H9 (cell line): ENCODE measurements around the gene EZH1. TPM values are rescaled to one million over a fixed set of nuclear protein-coding genes. Genes with fewer than 3 reads are reported as not detected.

Experiments used
- DNase-seq: peaks from one replicate; pipeline ENCODE4 v3.0.0-alpha.2; 2017
- H2AFZ ChIP-seq: one replicate; pipeline ENCODE4 v1.6.1; 2013; ENCODE audit warnings: mild to moderate bottlenecking, low read length, control low read depth, moderate library complexity
- H2AK5ac ChIP-seq: 2 replicates; pipeline ENCODE4 v1.6.1; 2013; ENCODE audit warnings: low read length, control low read depth, mixed read lengths; ENCODE audit not compliant: insufficient read length
- H2BK120ac ChIP-seq: one replicate; pipeline ENCODE4 v1.6.1; 2013; ENCODE audit warnings: low read depth, mild to moderate bottlenecking, low read length, control low read depth, inconsistent platforms; ENCODE audit not compliant: poor library complexity, severe bottlenecking
- H2BK12ac ChIP-seq: 2 replicates; pipeline ENCODE4 v1.6.1; 2013; ENCODE audit warnings: low read length, control low read depth, mixed read lengths, low read depth; ENCODE audit not compliant: insufficient read length
- H2BK15ac ChIP-seq: 2 replicates; pipeline ENCODE4 v1.6.1; 2013; ENCODE audit warnings: low read depth, low read length, control low read depth
- H2BK20ac ChIP-seq: one replicate; pipeline ENCODE4 v1.6.1; 2013; ENCODE audit warnings: low read depth, mild to moderate bottlenecking, low read length, control low read depth, inconsistent platforms; ENCODE audit not compliant: poor library complexity, severe bottlenecking
- H2BK5ac ChIP-seq: 2 replicates; pipeline ENCODE4 v1.6.1; 2013; ENCODE audit warnings: low read length, control low read depth, mixed read lengths; ENCODE audit not compliant: insufficient read length
- H3K14ac ChIP-seq: 2 replicates; pipeline ENCODE4 v1.6.1; 2013; ENCODE audit warnings: low read length, control low read depth; ENCODE audit not compliant: insufficient read depth
- H3K18ac ChIP-seq: 2 replicates; pipeline ENCODE4 v1.6.1; 2013; ENCODE audit warnings: low read depth, mild to moderate bottlenecking, mixed read lengths, low read length, control low read depth; ENCODE audit not compliant: insufficient read length
- H3K23ac ChIP-seq: 2 replicates; pipeline ENCODE4 v1.6.1; 2013; ENCODE audit warnings: low read length, control low read depth, mixed read lengths, low read depth; ENCODE audit not compliant: insufficient read length
- H3K23me2 ChIP-seq: 2 replicates; pipeline ENCODE4 v1.6.1; 2013; ENCODE audit warnings: low read depth, mild to moderate bottlenecking, mixed read lengths, low read length, control low read depth; ENCODE audit not compliant: insufficient read length, poor library complexity, severe bottlenecking
- H3K27ac ChIP-seq: 2 replicates; pipeline ENCODE4 v1.5.1; 2013; ENCODE audit warnings: low read length, control low read depth, mixed read lengths, low read depth; ENCODE audit not compliant: insufficient read length
- H3K27me3 ChIP-seq: 2 replicates; pipeline ENCODE4 v1.6.1; 2013; ENCODE audit warnings: low read length, control low read depth, inconsistent platforms; ENCODE audit not compliant: insufficient read depth
- H3K4ac ChIP-seq: 2 replicates; pipeline ENCODE4 v1.6.1; 2013; ENCODE audit warnings: low read depth, mild to moderate bottlenecking, control low read depth, inconsistent platforms, low read length, moderate library complexity
- H3K4me1 ChIP-seq: 2 replicates; pipeline ENCODE4 v1.6.1; 2013; ENCODE audit warnings: low read length, control low read depth, inconsistent platforms; ENCODE audit not compliant: insufficient read depth
- H3K4me2 ChIP-seq: 2 replicates; pipeline ENCODE4 v1.6.1; 2013; ENCODE audit warnings: low read length, control low read depth, mixed read lengths; ENCODE audit not compliant: insufficient read length, insufficient read depth
- H3K56ac ChIP-seq: 2 replicates; pipeline ENCODE4 v1.6.1; 2013; ENCODE audit warnings: low read depth, mild to moderate bottlenecking, mixed read lengths, low read length, control low read depth; ENCODE audit not compliant: insufficient read length
- H3K79me1 ChIP-seq: 2 replicates; pipeline ENCODE4 v1.6.1; 2013; ENCODE audit warnings: low read depth, mild to moderate bottlenecking, moderate library complexity, low read length, control low read depth, inconsistent platforms; ENCODE audit not compliant: insufficient read depth, poor library complexity, severe bottlenecking
- H3K79me2 ChIP-seq: 2 replicates; pipeline ENCODE4 v1.6.1; 2013; ENCODE audit warnings: low read length, control low read depth, inconsistent platforms; ENCODE audit not compliant: insufficient read depth
- H3K9ac ChIP-seq: 2 replicates; pipeline ENCODE4 v1.6.1; 2013; ENCODE audit warnings: low read length, control low read depth, mixed read lengths; ENCODE audit not compliant: insufficient read length; ENCODE audit errors: extremely low read depth
- H3K9me3 ChIP-seq: one replicate; pipeline ENCODE4 v1.6.1; 2013; ENCODE audit warnings: low read depth, low read length, inconsistent platforms; ENCODE audit not compliant: control insufficient read depth
- H3T11ph ChIP-seq: one replicate; pipeline ENCODE4 v1.6.1; 2013; ENCODE audit warnings: mild to moderate bottlenecking, low read length, control low read depth, inconsistent platforms
- H4K20me1 ChIP-seq: one replicate; pipeline ENCODE4 v1.6.1; 2013; ENCODE audit not compliant: control insufficient read depth, insufficient read length, insufficient read depth
- H4K5ac ChIP-seq: 2 replicates; pipeline ENCODE4 v1.6.1; 2013; ENCODE audit warnings: low read depth, mild to moderate bottlenecking, mixed read lengths, low read length, control low read depth; ENCODE audit not compliant: insufficient read length
- H4K8ac ChIP-seq: replicated peaks from 2 replicates; pipeline ENCODE4 v1.6.1; 2013; ENCODE audit warnings: low read length, control low read depth, mixed read lengths, low read depth; ENCODE audit not compliant: insufficient read length
- H4K91ac ChIP-seq: 2 replicates; pipeline ENCODE4 v1.6.1; 2013; ENCODE audit warnings: low read depth, mild to moderate bottlenecking, moderate library complexity, mixed read lengths, low read length, control low read depth; ENCODE audit not compliant: insufficient read length
- H3K27ac Mint-ChIP-seq, 3 experiments: 2 replicates in 2 of 3; 3 replicates in 1 of 3; pipeline ENCODE4 v1.8.0; 2020 to 2021; ENCODE audit warnings: mixed read lengths in 3 of 3, mild to moderate bottlenecking in 1 of 3, moderate library complexity in 1 of 3
- H3K27me3 Mint-ChIP-seq: 2 replicates; pipeline ENCODE4 v1.8.0; 2021; ENCODE audit warnings: low read depth, mild to moderate bottlenecking, moderate library complexity, mixed read lengths
- H3K36me3 Mint-ChIP-seq, 3 experiments: 2 replicates in 2 of 3; 3 replicates in 1 of 3; pipeline ENCODE4 v1.8.0; 2020 to 2021; ENCODE audit warnings: low read depth in 3 of 3, mixed read lengths in 3 of 3; ENCODE audit not compliant: insufficient read depth in 1 of 3
- H3K4me1 Mint-ChIP-seq, 2 experiments: 2 replicates each; pipeline ENCODE4 v1.8.0; 2020; ENCODE audit warnings: mixed read lengths in 2 of 2
- H3K4me3 Mint-ChIP-seq, 2 experiments: 2 replicates in 1 of 2; 3 replicates in 1 of 2; pipeline ENCODE4 v1.8.0; 2020 to 2021; ENCODE audit warnings: mild to moderate bottlenecking in 2 of 2, mixed read lengths in 2 of 2, moderate library complexity in 1 of 2
- H3K9me3 Mint-ChIP-seq, 2 experiments: 2 replicates in 1 of 2; 3 replicates in 1 of 2; pipeline ENCODE4 v1.8.0; 2020; ENCODE audit warnings: mild to moderate bottlenecking in 2 of 2, mixed read lengths in 2 of 2, moderate library complexity in 1 of 2
- WGBS: extraction: QIAGEN DNeasy Blood & Tissue Kit; methylation state at CpG from one replicate; pipeline ENCODE4 v1.1.7; 2013; ENCODE audit warnings: missing lambda C conversion rate, low lambda C conversion rate, mixed read lengths; ENCODE audit not compliant: insufficient read length; ENCODE audit errors: extremely low coverage; 5-methylcytosine and 5-hydroxymethylcytosine counted together
- total RNA-seq: library from RNA; stranded (reverse); gene quantifications from 2 replicates; pipeline ENCODE4 v1.2.1, GENCODE V29; 2021
- TF ChIP-seq, protein P1 (sequence below): fragments of 200-600 bp; sonication (generic); conservative IDR thresholded peaks from 3 replicates; pipeline ENCODE4 v1.8.0; 2021; ENCODE audit warnings: antibody characterized with exemption, mild to moderate bottlenecking

The EZH1 gene
- total RNA-seq, 1 experiment from 2014 or later = 17.9 TPM

GRCh38 chr17:42675348-42675964, 69.4 kb downstream of the EZH1 start:
- Histone ChIP-seq H4K20me1 (no peaks in the 10 kb centered on the region), H3K4me1 (peaks cover 3% of the 10 kb centered on the region; the same call in 1 of the 2 replicates), H2BK20ac (no peak overlapping the region), H3K27me3 (no peaks in the 10 kb centered on the region), H3K79me1 (no peaks in the 10 kb centered on the region), H4K8ac (no peak overlapping the region), H3K56ac (no peak overlapping the region), H3K9me3 (no peaks in the 10 kb centered on the region), H2AK5ac (no peak overlapping the region), H2BK120ac (no peak overlapping the region), H2BK12ac (no peak overlapping the region), H2BK15ac (no peak overlapping the region), H3K4me2 (peak overlapping the region; percentile 80), H3K23ac (no peak overlapping the region), H3T11ph (no peak overlapping the region), H3K27ac (no peak overlapping the region), H4K91ac (no peak overlapping the region), H3K18ac (no peak overlapping the region), H3K79me2 (no peaks in the 10 kb centered on the region; the same call in 1 of the 2 replicates), H3K14ac (no peak overlapping the region), H3K4ac (no peak overlapping the region), H2AFZ (no peak overlapping the region), H2BK5ac (no peak overlapping the region), H4K5ac (no peak overlapping the region), H3K23me2 (peaks cover 25% of the 10 kb centered on the region), H3K9ac (no peak overlapping the region)
- no peaks in the 10 kb centered on the region for H3K9me3 Mint-ChIP-seq
- H3K27me3 Mint-ChIP-seq = peaks cover 8% of the 10 kb centered on the region
- peak; percentile 38 for DNase-seq
- TF ChIP-seq, protein P1, sequence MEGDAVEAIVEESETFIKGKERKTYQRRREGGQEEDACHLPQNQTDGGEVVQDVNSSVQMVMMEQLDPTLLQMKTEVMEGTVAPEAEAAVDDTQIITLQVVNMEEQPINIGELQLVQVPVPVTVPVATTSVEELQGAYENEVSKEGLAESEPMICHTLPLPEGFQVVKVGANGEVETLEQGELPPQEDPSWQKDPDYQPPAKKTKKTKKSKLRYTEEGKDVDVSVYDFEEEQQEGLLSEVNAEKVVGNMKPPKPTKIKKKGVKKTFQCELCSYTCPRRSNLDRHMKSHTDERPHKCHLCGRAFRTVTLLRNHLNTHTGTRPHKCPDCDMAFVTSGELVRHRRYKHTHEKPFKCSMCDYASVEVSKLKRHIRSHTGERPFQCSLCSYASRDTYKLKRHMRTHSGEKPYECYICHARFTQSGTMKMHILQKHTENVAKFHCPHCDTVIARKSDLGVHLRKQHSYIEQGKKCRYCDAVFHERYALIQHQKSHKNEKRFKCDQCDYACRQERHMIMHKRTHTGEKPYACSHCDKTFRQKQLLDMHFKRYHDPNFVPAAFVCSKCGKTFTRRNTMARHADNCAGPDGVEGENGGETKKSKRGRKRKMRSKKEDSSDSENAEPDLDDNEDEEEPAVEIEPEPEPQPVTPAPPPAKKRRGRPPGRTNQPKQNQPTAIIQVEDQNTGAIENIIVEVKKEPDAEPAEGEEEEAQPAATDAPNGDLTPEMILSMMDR = no peak
- peaks cover 26 to 41% of the 10 kb centered on the region in 2 experiments for H3K4me1 Mint-ChIP-seq
- WGBS = no CpG with 5 or more reads among the region's 27 CpGs
- H3K36me3 Mint-ChIP-seq = peaks cover 6 to 14% (median 11%) of the 10 kb centered on the region in 3 experiments; a peak in 6 of 7 replicates
- H3K4me3 Mint-ChIP-seq = peak overlapping the region; percentile 82 to 92
- no peak overlapping the region; a peak in 1 of 7 replicates for H3K27ac Mint-ChIP-seq
